NCI-H2107 (cell line): ENCODE data around the gene CUL5.
A peak's percentile ranks its signal among the peaks of the same experiment; 100 is the strongest.

Experiments used
- DNase-seq: peaks from one replicate; lab custom pipeline; 2025; lab: John Stamatoyannopoulos, UW

The CUL5 gene

GRCh38 chr11:108008656-108009496 lies at the start of gene CUL5:
Gene CUL5 (plus strand): TSS chr11:108008898. CDS start chr11:108009349, 451 bp downstream.
- peak; percentile 86 for DNase-seq

- no peak for DNase-seq
Measured at GRCh38 chr11:107961480-107961879, 47.2 kb upstream of the CUL5 start.

GRCh38 chr11:107962181-107962580 lies 46.5 kb upstream of the CUL5 start:
- no peak for DNase-seq

DNA sequence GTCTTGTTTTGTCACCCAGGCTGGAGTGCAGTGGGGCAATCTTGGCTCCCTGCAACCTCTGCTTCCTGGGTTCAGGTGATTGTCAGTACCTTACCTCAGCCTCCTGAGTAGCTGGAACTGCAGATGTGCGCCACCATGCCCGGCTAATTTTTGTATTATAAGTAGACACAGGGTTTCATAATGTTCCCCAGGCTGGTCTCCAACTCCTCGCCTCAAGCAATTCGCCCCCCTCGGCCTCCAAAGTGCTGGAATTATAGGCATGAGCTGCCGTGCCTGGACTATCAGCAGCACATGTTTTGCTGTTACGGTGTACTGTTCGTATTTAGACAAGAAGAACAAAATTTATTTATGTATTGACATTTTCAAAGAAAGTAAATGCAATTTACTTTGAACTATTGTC lies 45.6 kb upstream of the CUL5 start:
- DNase-seq: no peak

DNA sequence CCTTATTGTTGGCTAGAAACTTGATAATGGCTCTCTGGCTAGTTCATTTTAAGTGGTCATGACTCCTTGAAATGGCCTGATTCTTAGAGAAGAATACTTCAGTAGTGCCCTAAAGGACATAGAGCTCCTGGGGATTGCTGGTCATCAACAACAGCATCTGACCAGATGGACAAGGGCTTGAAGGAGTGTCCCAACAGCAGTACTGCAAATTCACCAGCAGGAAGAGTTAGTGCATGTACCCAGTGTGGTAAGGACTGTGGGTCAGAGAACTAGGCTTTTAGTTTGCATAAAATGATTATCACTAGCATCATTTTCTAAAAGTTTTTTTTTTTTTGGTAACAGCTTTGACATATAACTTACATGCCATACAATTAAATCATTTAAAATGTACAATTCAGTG lies 39.5 kb upstream of the CUL5 start:
- DNase-seq: no peak

DNA sequence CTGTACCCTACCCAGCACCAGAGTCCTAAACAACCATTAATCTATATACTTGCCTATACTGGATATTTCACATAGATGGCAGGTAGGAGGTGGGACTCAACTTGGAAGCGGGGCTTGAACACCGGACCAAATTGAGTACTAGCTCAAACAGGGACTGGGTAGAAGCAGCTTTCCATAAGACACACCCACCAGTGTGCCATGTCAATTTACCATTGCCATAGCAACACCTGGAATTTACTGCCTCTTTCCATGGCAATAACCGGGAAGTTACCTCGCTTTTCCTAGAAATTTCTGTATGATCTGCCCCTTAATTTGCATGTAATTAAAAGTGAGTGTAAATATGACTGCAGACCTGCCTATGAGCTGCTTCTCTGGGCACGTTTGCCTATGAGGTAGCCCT lies 38.6 kb upstream of the CUL5 start:
- DNase-seq: no peak

- no peak for DNase-seq
Measured at GRCh38 chr11:107973641-107974040, 35.1 kb upstream of the CUL5 start.

DNA sequence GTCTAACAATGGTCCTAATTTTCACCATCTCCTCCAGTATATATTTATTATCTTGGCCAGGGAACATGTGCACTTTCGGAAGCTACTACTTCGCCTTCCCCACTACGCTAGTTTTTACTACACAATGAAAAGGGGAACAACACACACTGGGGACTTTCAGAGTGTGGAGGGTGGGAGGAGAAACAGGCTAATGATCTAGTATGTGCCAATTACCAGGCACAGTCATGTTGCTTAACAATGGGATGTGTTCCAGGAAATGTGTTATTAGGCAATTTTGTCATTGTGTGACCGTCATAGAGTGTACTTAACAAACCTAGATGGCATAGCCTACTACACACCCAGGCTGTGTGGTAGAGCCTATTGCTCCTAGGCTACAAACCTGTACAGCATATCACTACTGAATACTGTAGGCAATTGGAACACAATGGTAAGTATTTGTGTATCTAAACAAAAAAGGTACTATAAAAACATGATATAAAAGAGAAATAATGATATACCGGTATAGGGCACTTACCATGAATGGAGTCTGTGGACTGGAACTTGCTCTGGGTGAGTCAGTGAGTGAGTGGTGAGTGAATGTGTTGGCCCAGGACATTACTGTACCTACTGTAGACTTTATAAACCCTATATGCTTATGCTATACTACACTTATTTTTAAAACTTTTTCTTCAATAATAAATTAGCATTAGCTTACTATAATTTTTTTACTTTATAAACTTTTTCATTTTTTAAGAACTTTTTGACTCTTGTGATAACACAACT lies 20.1 kb upstream of the CUL5 start:
- no peak for DNase-seq

DNA sequence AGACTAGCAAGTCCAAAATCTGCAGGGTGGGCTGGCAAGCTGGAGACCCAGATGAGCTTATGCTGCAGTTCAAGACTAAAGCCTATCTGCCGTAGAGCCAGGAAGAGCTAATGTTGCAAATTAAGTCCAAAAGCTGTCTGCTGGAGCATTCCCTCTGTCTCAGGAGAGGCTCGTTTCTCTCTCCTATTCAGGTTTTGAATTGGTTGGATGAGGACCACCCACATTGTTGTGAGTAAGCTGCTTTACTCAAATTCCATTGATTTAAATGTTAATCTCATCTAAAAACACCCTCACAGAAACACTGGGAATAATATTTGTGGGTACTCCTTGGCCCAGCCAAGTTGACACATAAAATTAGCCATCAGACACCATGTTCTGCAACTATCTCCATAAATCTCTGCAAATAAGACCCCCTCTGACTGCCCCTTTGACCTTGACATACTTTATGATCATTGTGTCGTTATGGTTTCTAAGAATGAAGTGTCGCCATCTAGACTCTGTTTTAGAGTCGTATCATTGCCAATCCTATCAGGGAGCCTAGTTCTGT lies 16.8 kb upstream of the CUL5 start:
- no peak for DNase-seq

DNA sequence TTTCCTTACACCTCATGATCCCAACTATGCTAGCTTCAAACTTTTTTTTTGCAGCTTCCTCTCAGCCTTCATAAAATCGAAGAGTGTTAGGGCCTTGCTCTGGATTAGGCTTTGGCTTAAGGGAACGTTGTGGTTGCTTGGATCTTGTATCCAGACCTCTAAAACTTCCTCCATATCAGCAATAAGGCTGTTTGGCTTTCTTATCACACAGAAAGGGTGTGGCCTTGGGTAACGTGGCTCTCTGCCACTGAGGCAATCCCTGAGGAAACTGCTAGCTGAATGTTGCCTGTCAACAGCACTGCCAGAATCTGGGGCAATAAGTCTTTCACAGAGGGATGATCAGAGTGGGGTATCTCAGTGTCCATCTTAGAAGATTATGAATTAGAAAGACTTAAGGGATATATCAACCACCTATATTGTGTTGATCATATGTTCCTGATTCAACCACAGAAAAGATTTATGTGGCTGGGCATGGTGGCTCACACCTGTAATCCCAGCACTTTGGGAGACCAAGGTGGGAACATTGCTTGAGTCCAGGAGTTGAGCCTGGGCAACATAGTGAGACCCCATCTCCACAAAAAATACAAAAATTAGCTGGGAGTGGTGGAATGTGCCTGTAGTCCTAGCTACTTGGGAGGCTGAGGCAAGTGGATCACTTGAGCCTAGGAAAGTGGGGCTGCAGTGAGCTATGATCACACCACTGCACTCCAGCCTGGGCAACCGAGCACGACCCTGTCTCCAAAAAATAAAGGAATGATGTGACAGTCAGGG lies 12.5 kb upstream of the CUL5 start:
- DNase-seq: no peak

DNA sequence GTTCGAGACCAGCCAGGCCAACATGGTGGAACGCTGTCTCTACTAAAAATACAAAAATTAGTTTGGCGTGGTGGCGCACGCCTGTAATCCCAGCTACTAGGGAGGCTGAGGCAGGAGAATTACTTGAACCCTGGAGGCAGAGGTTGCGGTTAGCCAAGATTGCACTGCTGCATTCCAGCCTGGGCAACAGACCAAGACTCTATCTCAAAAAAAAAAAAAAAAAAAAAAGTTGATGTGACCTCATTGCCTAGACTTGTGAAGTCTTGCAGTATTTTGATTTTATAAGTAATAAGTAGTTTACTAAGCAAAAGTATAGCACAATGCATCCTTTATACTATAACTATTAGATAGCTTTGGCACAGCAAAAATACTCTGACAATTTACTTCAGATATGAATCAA lies 9.9 kb upstream of the CUL5 start:
- no peak for DNase-seq

DNA sequence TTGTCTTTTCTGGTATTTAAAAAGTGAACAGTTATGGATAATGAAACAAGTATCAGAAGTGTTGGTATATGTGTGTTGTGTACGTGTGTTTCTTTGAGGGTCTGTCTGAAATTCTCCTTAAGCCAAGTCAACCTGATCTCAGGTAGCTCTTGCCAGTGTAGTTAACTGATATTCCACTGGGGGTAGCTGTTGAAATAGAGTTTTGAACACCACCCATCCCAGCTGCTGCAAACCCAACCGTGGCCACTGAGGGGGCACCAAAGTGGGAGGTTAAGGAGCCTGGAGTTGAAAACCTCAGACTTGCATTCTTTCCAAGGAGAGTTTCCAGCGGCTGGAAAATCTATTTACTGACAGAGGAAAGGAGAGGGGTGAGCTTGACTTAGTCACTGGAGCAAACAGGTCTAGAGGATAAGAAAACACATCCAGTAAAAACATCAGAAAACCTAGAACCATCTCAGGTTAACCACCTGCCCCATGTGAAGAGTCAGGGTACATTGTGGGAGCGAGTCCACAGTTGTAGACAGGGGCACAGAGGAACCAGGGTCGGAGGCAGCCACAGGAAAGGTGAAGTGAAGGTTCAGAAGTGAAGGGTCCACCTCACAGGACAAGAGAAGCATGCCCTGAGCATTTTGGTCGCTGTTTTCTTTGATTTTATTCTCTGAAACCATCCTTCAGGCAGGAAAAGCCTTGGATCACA lies 8.8 kb upstream of the CUL5 start:
- peak; percentile 16 for DNase-seq

- DNase-seq: no peak
Measured at GRCh38 chr11:108002476-108002875, 6.2 kb upstream of the CUL5 start.

GRCh38 chr11:108003623-108004022 lies 5.1 kb upstream of the CUL5 start:
- no peak for DNase-seq

DNA sequence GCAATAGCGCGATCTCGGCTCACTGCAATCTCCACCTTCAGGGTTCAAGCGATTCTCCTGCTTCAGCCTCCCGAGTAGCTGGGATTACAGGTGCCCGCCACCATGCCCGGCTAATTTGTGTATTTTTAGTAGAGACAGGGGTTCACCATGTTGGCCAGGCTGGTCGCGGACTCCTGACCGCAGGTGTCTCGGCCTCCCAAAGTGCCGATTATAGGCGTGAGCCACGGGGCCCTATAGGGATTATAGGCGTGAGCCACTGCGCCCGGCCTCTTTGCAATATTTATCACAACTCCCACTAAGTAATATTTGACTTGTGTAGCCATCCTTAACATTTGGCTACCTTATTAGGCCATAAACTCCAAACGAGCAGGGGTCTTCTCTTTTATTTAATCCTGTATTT lies 879 bp upstream of the CUL5 start:
- DNase-seq: no peak

GRCh38 chr11:108009497-108010370 lies 1.0 kb downstream of the CUL5 start:
- no peak for DNase-seq

DNA sequence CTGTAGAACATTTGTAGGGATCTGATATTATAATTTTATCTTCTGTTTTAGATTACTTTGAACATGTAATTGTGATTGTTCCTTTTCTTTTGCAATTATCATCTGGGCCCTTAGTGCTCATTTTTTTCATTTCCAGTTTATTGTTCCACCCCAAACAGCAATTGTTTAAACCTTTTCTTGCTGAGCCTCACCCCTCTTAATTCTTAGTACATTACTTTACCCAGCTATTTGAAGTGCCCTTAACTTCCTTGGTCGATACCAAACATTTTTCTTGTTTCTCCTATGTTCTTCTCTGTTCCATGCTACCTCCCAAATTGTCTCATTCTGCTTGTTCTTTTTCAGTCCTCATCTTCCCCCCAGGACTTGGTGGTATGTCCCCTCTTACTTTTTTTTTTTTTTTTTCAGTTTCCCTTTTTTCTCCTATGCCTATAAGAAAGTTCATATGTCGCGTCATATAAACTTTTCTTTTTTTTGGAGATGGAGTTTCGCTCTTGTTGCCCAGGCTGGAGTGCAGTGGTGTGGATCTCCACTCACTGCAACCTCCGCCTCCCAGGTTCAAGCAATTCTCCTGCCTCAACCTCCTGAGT lies 3.5 kb downstream of the CUL5 start:
- no peak for DNase-seq

DNA sequence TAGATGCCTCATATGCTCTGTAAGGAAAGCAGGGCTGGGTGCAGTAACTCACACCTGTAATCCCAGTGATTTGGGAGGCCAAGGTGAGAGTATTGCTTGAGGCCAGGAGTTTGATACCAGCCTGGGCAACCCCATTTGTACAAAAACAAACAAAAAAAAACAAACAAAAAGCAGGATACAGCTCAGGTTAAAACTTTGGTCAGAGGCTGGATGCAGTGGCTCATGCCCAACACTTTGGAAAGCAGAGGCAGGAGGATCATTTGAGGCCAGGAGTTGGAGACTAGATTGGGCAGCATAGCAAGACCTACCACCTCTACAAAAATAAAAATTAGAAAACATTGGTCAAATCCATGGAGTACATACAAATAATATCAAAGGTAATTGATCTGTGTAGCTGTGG lies 7.9 kb downstream of the CUL5 start:
- no peak for DNase-seq

DNA sequence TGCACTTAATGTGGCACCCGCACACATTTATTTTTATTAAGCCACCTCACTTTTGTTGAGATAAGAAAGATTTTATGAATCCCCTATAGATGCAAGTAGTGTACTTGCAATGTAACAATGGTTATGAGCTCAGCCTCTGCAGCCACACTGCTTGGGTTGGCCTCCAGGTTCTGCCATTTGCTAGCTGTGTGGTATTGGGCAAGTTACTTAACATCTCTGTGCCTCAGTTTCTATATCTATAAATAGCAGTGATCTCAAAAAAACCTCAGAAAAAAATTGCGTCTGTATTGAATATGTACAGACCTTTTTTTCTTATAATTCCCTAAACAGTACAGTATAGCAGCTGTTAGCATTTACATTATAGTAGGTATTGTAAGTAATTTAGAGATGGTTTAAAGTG lies 10.0 kb downstream of the CUL5 start:
- DNase-seq: no peak

DNA sequence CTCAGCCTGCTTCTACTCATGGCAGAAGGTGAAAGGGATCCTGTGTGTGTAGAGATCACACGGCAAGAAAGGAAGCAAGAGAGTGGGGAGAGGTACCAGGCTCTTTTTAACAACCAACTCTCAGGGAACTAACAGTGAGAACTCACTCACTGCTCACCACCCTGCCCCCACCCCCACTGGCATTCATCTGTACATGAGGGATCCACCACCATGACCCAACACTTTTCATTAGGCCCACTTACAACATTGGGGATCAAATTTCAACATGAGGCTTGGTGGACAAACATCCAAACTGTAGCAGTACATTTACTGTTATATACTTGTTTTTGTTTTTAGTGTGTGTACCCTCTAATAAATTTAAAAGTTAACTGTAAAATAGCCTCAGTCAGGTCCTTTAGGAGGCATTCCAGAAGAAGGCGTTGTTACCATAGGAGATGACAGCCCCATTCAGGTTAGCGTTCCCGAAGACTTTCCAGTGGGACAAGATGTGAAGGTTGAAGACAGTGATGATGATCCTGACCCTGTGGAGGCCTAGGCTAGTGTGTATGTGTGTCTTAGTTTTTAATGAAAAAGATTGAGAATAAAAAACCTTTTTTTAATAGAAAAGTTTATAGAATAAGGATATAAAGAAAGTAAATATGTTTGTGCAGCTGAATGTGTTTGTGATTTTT lies 11.3 kb downstream of the CUL5 start:
- no peak for DNase-seq
